Measurements from ENCODE around the gene ZNF518B. TPM values are rescaled to one million over a fixed set of nuclear protein-coding genes. Genes with fewer than 3 reads are reported as not detected.

The ZNF518B gene
- total and polyA plus RNA-seq, 2 of the 13 experiments (the other 11 are each of a cell fraction or from before 2014, with no cell fraction given): 0.02 TPM; not detected in 1

DNA sequence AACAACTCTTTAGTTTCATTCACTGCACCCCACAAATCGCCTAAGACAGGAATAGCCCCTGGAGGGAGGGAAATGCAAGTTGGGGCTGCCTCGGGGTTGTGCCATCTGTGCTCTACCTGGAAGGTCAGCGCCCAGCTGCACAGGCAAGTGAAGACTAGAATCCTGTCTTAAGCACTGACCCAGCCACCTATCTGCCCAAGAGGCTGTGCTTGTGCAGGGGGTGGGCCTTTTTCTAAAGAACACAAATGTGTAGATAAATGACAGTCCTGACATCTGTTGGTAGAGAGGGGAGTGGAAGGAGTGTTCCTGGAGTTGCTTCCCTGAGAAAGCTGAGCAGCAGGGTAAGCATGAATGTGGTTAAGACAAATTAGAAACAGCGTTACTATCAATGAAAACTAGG lies 15.7 kb downstream of the ZNF518B start:
- no peak overlapping the region for H3K27ac ChIP-seq (ENCODE audit: extremely low read length, insufficient read depth, low read length)
- H3K4me2 ChIP-seq (ENCODE audit: low read depth, low read length): no peak overlapping the region
- no peaks in the 10 kb centered on the region for H3K36me3 ChIP-seq (replicated peaks in 1 of 2; ENCODE audit: control insufficient read depth in 1 of 2, insufficient read depth in 2 of 2, low read length in 2 of 2)
- H4K20me1 ChIP-seq (ENCODE audit: insufficient read depth, low read length): no peaks in the 10 kb centered on the region
- ChIA-PET POLR2A (no interaction called here), CTCF (ENCODE audit: low intra/inter-chr PET ratio, low total read pairs) (no interaction called here)
- intact Hi-C loops (cut with micrococcal nuclease; ENCODE audit: unreplicated experiment) (no loop called here), in situ Hi-C loops (cut with HindIII; ENCODE audit: extremely low pct_ligation_motif_present, low pct_unique_long_range_greater_than_20kb) (no loop called here)
- TF ChIP-seq SIN3B (IDR thresholded peaks at IDR 0.05; ENCODE audit: low read length): no peak
- no peak for TF ChIP-seq ZNF839 (CRISPR knock-in tag; IDR thresholded peaks at IDR 0.05; ENCODE audit: borderline replicate concordance)
- no peak for TF ChIP-seq ZSCAN22 (CRISPR knock-in tag; IDR thresholded peaks at IDR 0.05)
- no peak for TF ChIP-seq SMC3 (IDR thresholded peaks at IDR 0.05; ENCODE audit: low read length)
- TF ChIP-seq MIER3 (CRISPR knock-in tag; IDR thresholded peaks at IDR 0.05; ENCODE audit: borderline replicate concordance): no peak
- TF ChIP-seq MEIS2 (CRISPR knock-in tag; IDR thresholded peaks at IDR 0.05): no peak
- TF ChIP-seq ZNF710 (CRISPR knock-in tag; IDR thresholded peaks at IDR 0.05; ENCODE audit: borderline replicate concordance): no peak
- no peak for TF ChIP-seq ZNF773 (CRISPR knock-in tag; IDR thresholded peaks at IDR 0.05; ENCODE audit: borderline replicate concordance)
- H3K27me3 ChIP-seq (ENCODE audit: control insufficient read depth in 1 of 2, insufficient read depth in 2 of 2, low read length in 2 of 2): peaks cover 0 to 10% of the 10 kb centered on the region in 2 experiments; a peak in 1 of 5 replicates
- no TSS peak for BruUV-seq (replicated peaks)
- no peak for FAIRE-seq
- no peak overlapping the region for H3K9ac ChIP-seq (ENCODE audit: insufficient read depth, low read depth, low read length)
- no peaks in the 10 kb centered on the region for H3K4me1 ChIP-seq (ENCODE audit: insufficient read depth, low read length)
- WGBS (ENCODE audit: low lambda C conversion rate): 20% methylated on average over 3 of the region's 4 CpGs
- H3K79me2 ChIP-seq (ENCODE audit: insufficient read depth, low read length): no peaks in the 10 kb centered on the region
- H2AFZ ChIP-seq (ENCODE audit: low read length): no peak overlapping the region
- H3K4me3 ChIP-seq (replicated peaks in 1 of 3; ENCODE audit: insufficient read depth in 1 of 3, low read depth in 2 of 3, low read length in 3 of 3): no peak overlapping the region
- no peak for DNase-seq (ENCODE audit: low spot score)
- H3K9me3 ChIP-seq (ENCODE audit: low read length): no peaks in the 10 kb centered on the region
- no peak for ATAC-seq

GRCh38 chr4:10438924-10439323 lies 18.3 kb downstream of the ZNF518B start:
- H4K20me1 ChIP-seq (ENCODE audit: insufficient read depth, low read length): no peaks in the 10 kb centered on the region
- FAIRE-seq (no peak), ATAC-seq (no peak), DNase-seq (ENCODE audit: low spot score) (no peak)
- no peak overlapping the region for H3K4me3 ChIP-seq (replicated peaks in 1 of 3; ENCODE audit: insufficient read depth in 1 of 3, low read depth in 2 of 3, low read length in 3 of 3)
- ChIA-PET CTCF (ENCODE audit: low intra/inter-chr PET ratio, low total read pairs) (no interaction called here), POLR2A (no interaction called here)
- H3K4me2 ChIP-seq (ENCODE audit: low read depth, low read length): no peak overlapping the region
- H2AFZ ChIP-seq (ENCODE audit: low read length): no peak overlapping the region
- BruUV-seq (replicated peaks): no TSS peak
- intact Hi-C loops (cut with micrococcal nuclease; ENCODE audit: unreplicated experiment) (no loop called here), in situ Hi-C loops (cut with HindIII; ENCODE audit: extremely low pct_ligation_motif_present, low pct_unique_long_range_greater_than_20kb) (no loop called here)
- no peak overlapping the region for H3K9ac ChIP-seq (ENCODE audit: insufficient read depth, low read depth, low read length)
- no peaks in the 10 kb centered on the region for H3K36me3 ChIP-seq (replicated peaks in 1 of 2; ENCODE audit: control insufficient read depth in 1 of 2, insufficient read depth in 2 of 2, low read length in 2 of 2)
- H3K27me3 ChIP-seq (ENCODE audit: control insufficient read depth in 1 of 2, insufficient read depth in 2 of 2, low read length in 2 of 2): 0 out of 5 replicates have a peak, but pooled peaks cover 0 to 6% of the 10 kb centered on the region in 2 experiments
- WGBS (ENCODE audit: low lambda C conversion rate): 0% methylated on average over 1 of the region's 1 CpG
- TF ChIP-seq LCORL (IDR thresholded peaks at IDR 0.05) (no peak), LCORL (CRISPR knock-in tag; IDR thresholded peaks at IDR 0.05) (no peak), NFE2L2 (IDR thresholded peaks at IDR 0.05; ENCODE audit: low read length) (no peak), YEATS2 (CRISPR knock-in tag; IDR thresholded peaks at IDR 0.05; ENCODE audit: borderline replicate concordance) (no peak)
- no peaks in the 10 kb centered on the region for H3K9me3 ChIP-seq (ENCODE audit: low read length)
- H3K27ac ChIP-seq (ENCODE audit: extremely low read length, insufficient read depth, low read length): no peak overlapping the region
- no peaks in the 10 kb centered on the region for H3K79me2 ChIP-seq (ENCODE audit: insufficient read depth, low read length)
- no peaks in the 10 kb centered on the region for H3K4me1 ChIP-seq (ENCODE audit: insufficient read depth, low read length)
